MV-4-11 (cell line): Measurements from ENCODE around the gene SCG5.

ENCODE experiments used
- DNase-seq: peaks from one replicate; lab custom pipeline; 2025; lab: John Stamatoyannopoulos, UW

Gene SCG5

GRCh38 chr15:32691689-32692038, 50.2 kb downstream of the SCG5 start:
- DNase-seq = no peak

- DNase-seq = no peak
These were observed 50.8 kb downstream of the SCG5 start for GRCh38 chr15:32692286-32692685.

- DNase-seq = no peak
These were observed 52.9 kb downstream of the SCG5 start for GRCh38 chr15:32694222-32694983.

GRCh38 chr15:32698773-32699390, 57.4 kb downstream of the SCG5 start:
- no peak for DNase-seq

- DNase-seq = no peak
These were observed 59.1 kb downstream of the SCG5 start for GRCh38 chr15:32700501-32701150.

- DNase-seq = no peak
These were observed 60.4 kb downstream of the SCG5 start for GRCh38 chr15:32701863-32702262.

- DNase-seq = no peak
These were observed 63.0 kb downstream of the SCG5 start for GRCh38 chr15:32704395-32704981.

GRCh38 chr15:32705446-32705845, 63.9 kb downstream of the SCG5 start:
- DNase-seq = peak; percentile 91

GRCh38 chr15:32706704-32707103, 65.2 kb downstream of the SCG5 start:
- DNase-seq = peak; percentile 31

GRCh38 chr15:32707436-32707835, 65.9 kb downstream of the SCG5 start:
- peak; percentile 53 for DNase-seq

GRCh38 chr15:32709295-32710033, 68.0 kb downstream of the SCG5 start:
- DNase-seq = no peak

GRCh38 chr15:32715276-32715675, 73.8 kb downstream of the SCG5 start:
- no peak for DNase-seq

- DNase-seq = no peak
These were observed 74.9 kb downstream of the SCG5 start for GRCh38 chr15:32716216-32716914.

- DNase-seq = no peak
These were observed 75.5 kb downstream of the SCG5 start for GRCh38 chr15:32716915-32717425.

GRCh38 chr15:32717426-32718226, 76.1 kb downstream of the SCG5 start, which contains the start of gene GREM1:
TSS of gene GREM1 (plus strand) at chr15:32718004. CDS start at chr15:32730691, 12,687 bp downstream.
- DNase-seq = no peak

GRCh38 chr15:32718227-32718820, 76.8 kb downstream of the SCG5 start:
- DNase-seq = no peak

- DNase-seq = no peak
These were observed 77.6 kb downstream of the SCG5 start for GRCh38 chr15:32718821-32719716.

GRCh38 chr15:32721596-32721995, 80.1 kb downstream of the SCG5 start:
- DNase-seq = no peak

- no peak for DNase-seq
These were observed 80.6 kb downstream of the SCG5 start for GRCh38 chr15:32722136-32722535.
